HEK293 (cell line): ENCODE data around the gene GABPB1.

Experiments
- CTCF ChIA-PET: fragments of 350-600 bp; formaldehyde crosslinking; extraction: SDS; loops from one replicate; lab custom pipeline; 2021; ENCODE audit warnings: antibody characterized with exemption; lab: Yijun Ruan, JAX
- POLR2A ChIA-PET: fragments of 300-600 bp; formaldehyde crosslinking; extraction: SDS; loops from one replicate; lab custom pipeline; 2020; ENCODE audit warnings: antibody characterized with exemption, inconsistent platforms; lab: Yijun Ruan, JAX
- H3K27ac ChIP-seq: fragments of 200-500 bp; sonication (Bioruptor generic); 2 replicates; pipeline ENCODE4 v1.5.1; 2014; ENCODE audit warnings: low read depth, low read length, control low read depth, inconsistent platforms; ENCODE audit errors: extremely low read depth
- H3K36me3 ChIP-seq, 2 experiments: fragments of 200-500 bp in 1 of 2; sonication (Bioruptor generic) in 1 of 2; 1 replicate in 1 of 2; 2 replicates in 1 of 2; pipeline ENCODE4 v1.5.1; 2014 to 2017; ENCODE audit warnings: inconsistent platforms in 2 of 2, low read length in 2 of 2; ENCODE audit not compliant: control insufficient read depth in 2 of 2, insufficient read depth in 1 of 2
- H3K4me1 ChIP-seq: fragments of 200-500 bp; sonication (Bioruptor generic); 2 replicates; pipeline ENCODE4 v1.5.1; 2014; ENCODE audit warnings: mild to moderate bottlenecking, low read length, inconsistent platforms; ENCODE audit not compliant: control insufficient read depth, insufficient read depth
- H3K4me3 ChIP-seq: 2 replicates; pipeline ENCODE4 v1.5.1; 2011; ENCODE audit warnings: low read depth, mild to moderate bottlenecking, control low read depth, low read length, moderate library complexity
- H3K9me3 ChIP-seq: fragments of 200-500 bp; sonication (Bioruptor generic); 2 replicates; pipeline ENCODE4 v1.5.1; 2014; ENCODE audit warnings: low read depth, low read length, inconsistent platforms; ENCODE audit not compliant: control insufficient read depth, insufficient read depth
- EGR2 ChIP-seq: fragments of 450-650 bp; formaldehyde crosslinking; IDR thresholded peaks from 2 replicates; pipeline ENCODE4 v1.5.1; 2016; ENCODE audit warnings: low read depth, missing biosample characterization, missing genetic modification characterization
- HOXD13 ChIP-seq: sonication (generic); formaldehyde crosslinking; IDR thresholded peaks from 2 replicates; pipeline ENCODE4 v1.8.0; 2022; ENCODE audit warnings: missing genetic modification reagents, borderline replicate concordance
- MYNN ChIP-seq: fragments of 450-650 bp; formaldehyde crosslinking; IDR thresholded peaks from 2 replicates; pipeline ENCODE4 v1.5.1; 2016; ENCODE audit warnings: missing biosample characterization, missing genetic modification characterization, borderline replicate concordance
- OSR2 ChIP-seq: fragments of 450-650 bp; formaldehyde crosslinking; IDR thresholded peaks from 2 replicates; pipeline ENCODE4 v1.5.1; 2016; ENCODE audit warnings: missing biosample characterization, missing genetic modification characterization
- SP3 ChIP-seq: fragments of 450-650 bp; formaldehyde crosslinking; IDR thresholded peaks from 2 replicates; pipeline ENCODE4 v1.5.1; 2016; ENCODE audit warnings: missing biosample characterization, missing genetic modification characterization
- TCF7L2 ChIP-seq: IDR thresholded peaks from 2 replicates; pipeline ENCODE4 v1.6.1; 2011; ENCODE audit warnings: low read depth, mild to moderate bottlenecking, inconsistent platforms, low read length, moderate library complexity, borderline replicate concordance
- ZEB2 ChIP-seq: fragments of 450-650 bp; formaldehyde crosslinking; IDR thresholded peaks from 2 replicates; pipeline ENCODE4 v1.5.1; 2016; ENCODE audit warnings: missing biosample characterization, missing genetic modification characterization
- ZNF132 ChIP-seq: fragments of 450-650 bp; formaldehyde crosslinking; IDR thresholded peaks from 2 replicates; pipeline ENCODE4 v1.5.1; 2017; ENCODE audit warnings: missing biosample characterization, missing genetic modification characterization, borderline replicate concordance
- ZNF138 ChIP-seq: fragments of 450-650 bp; formaldehyde crosslinking; IDR thresholded peaks from 2 replicates; pipeline ENCODE4 v1.5.1; 2016; ENCODE audit warnings: missing biosample characterization, missing genetic modification characterization, borderline replicate concordance
- ZNF488 ChIP-seq: fragments of 450-650 bp; formaldehyde crosslinking; IDR thresholded peaks from 2 replicates; pipeline ENCODE4 v1.5.1; 2016; ENCODE audit warnings: missing biosample characterization, missing genetic modification characterization
- ZNF555 ChIP-seq: fragments of 450-650 bp; formaldehyde crosslinking; conservative IDR thresholded peaks from 2 replicates; pipeline ENCODE4 v1.5.1; 2017; ENCODE audit warnings: missing biosample characterization, mild to moderate bottlenecking, missing genetic modification characterization, inconsistent platforms
- ZNF571 ChIP-seq: fragments of 450-650 bp; formaldehyde crosslinking; IDR thresholded peaks from 2 replicates; pipeline ENCODE4 v1.5.0; 2017; ENCODE audit warnings: missing biosample characterization, missing genetic modification characterization
- ZNF621 ChIP-seq: fragments of 450-650 bp; formaldehyde crosslinking; IDR thresholded peaks from 2 replicates; pipeline ENCODE4 v1.5.1; 2017; ENCODE audit warnings: missing biosample characterization, missing genetic modification characterization
- ZNF626 ChIP-seq: fragments of 450-650 bp; sonication (Bioruptor Pico); formaldehyde crosslinking; IDR thresholded peaks from 2 replicates; pipeline ENCODE4 v1.5.1; 2018; ENCODE audit warnings: missing biosample characterization, missing genetic modification characterization, inconsistent platforms
- ZNF658 ChIP-seq: fragments of 450-650 bp; formaldehyde crosslinking; IDR thresholded peaks from 2 replicates; pipeline ENCODE4; 2016; ENCODE audit warnings: missing biosample characterization, missing genetic modification characterization
- ZNF747 ChIP-seq: fragments of 450-650 bp; formaldehyde crosslinking; IDR thresholded peaks from 2 replicates; pipeline ENCODE4 v1.5.1; 2016; ENCODE audit warnings: missing biosample characterization, missing genetic modification characterization
- ZSCAN30 ChIP-seq: fragments of 450-650 bp; IDR thresholded peaks from 2 replicates; pipeline ENCODE4 v1.5.1; 2018; ENCODE audit warnings: missing biosample characterization, mild to moderate bottlenecking, missing genetic modification characterization, moderate library complexity
- TF ChIP-seq, protein P1 (sequence below): fragments of 450-650 bp; formaldehyde crosslinking; IDR thresholded peaks from 2 replicates; pipeline ENCODE4 v1.5.1; 2016; ENCODE audit warnings: missing biosample characterization, missing genetic modification characterization
- TF ChIP-seq, protein P2 (sequence below): fragments of 450-650 bp; formaldehyde crosslinking; IDR thresholded peaks from 2 replicates; pipeline ENCODE4 v1.5.1; 2016; ENCODE audit warnings: missing biosample characterization, missing genetic modification characterization, low read depth

GABPB1 gene

GRCh38 chr15:50260969-50261496, 94.0 kb downstream of the GABPB1 start (continued):
- TF ChIP-seq ZNF488 (tag by site-specific recombination), result no peak

DNA sequence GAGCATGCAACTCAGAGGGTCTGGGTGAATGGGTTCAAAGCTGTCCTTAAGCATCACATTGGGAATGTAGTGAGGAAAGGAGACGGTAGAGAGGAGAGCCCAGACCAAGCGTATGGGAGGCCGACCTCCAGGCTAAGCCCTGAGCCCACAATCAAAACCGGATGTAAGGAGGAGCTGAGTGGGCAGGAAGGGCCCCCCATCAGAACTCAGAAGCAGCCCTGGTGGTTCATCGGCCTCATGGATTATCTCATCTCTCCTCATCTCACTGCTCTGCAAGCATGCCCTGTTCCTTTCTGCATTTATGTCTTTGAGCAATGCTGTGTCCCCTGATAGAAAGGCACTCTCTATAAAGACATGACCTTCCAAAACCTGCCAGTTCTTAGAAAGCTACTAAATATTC, 95.7 kb downstream of the GABPB1 start:
- Histone ChIP-seq H3K27ac (no peak overlapping the region), H3K4me1 (no peaks in the 10 kb centered on the region), H3K36me3 (no peaks in the 10 kb centered on the region), H3K9me3 (no peaks in the 10 kb centered on the region), H3K4me3 (no peak overlapping the region)
- POLR2A ChIA-PET, result no interaction called here
- CTCF ChIA-PET, result interaction anchor here (0.7 kb wide), 1 partner anchor 18 kb away, joined by 4 read pairs; no protein-coding TSS in a partner anchor
- TF ChIP-seq ZNF626 (tag by site-specific recombination) (no peak), ZNF138 (no peak), ZNF571 (tag by site-specific recombination) (no peak), ZSCAN30 (tag by site-specific recombination) (no peak), EGR2 (no peak), OSR2 (tag by site-specific recombination) (no peak), MYNN (no peak)
- TF ChIP-seq, protein P1, sequence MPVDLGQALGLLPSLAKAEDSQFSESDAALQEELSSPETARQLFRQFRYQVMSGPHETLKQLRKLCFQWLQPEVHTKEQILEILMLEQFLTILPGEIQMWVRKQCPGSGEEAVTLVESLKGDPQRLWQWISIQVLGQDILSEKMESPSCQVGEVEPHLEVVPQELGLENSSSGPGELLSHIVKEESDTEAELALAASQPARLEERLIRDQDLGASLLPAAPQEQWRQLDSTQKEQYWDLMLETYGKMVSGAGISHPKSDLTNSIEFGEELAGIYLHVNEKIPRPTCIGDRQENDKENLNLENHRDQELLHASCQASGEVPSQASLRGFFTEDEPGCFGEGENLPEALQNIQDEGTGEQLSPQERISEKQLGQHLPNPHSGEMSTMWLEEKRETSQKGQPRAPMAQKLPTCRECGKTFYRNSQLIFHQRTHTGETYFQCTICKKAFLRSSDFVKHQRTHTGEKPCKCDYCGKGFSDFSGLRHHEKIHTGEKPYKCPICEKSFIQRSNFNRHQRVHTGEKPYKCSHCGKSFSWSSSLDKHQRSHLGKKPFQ (tag by site-specific recombination), result no peak
- TF ChIP-seq, all 188 proteins: peak for 0

DNA sequence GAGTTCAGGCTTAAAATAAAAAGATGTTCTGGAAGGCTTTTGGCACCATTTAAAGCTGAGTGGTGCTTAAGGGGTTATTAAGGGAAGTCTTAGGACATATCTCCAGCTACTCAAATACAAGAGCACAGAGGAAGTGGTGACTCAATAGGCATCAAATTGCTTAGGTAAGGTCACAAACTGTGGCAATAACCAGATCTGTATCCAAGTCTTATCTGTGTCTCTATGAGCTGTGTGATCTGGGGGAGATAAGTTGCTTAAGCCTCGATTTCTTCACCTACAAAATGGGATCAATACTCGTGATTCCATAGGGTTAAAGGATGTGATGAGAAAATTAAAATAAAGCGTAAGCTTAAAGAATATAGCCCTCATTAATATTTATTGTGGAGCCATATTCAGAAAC, 97.1 kb downstream of the GABPB1 start:
- CTCF ChIA-PET, result no interaction called here
- POLR2A ChIA-PET, result no interaction called here

DNA sequence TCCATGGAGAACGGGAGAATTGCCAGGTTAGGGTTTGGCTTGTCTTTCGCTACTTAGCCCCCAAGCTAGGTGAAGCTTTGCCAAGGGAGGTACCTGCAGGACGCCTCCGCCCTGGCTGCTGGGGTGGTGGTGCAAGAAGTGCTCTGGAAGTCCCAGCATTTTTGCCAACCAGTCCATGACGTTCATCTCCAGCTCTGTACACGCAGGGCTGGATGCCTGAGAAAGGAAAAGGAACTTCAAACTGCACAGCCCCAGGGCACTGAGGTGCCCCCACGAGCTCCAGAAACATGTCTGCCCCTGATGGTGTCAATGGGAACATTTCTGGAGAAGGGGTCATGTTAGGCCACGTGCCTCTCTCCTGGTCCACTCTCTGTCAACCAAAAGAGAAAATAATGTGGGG, 97.7 kb downstream of the GABPB1 start:
- TF ChIP-seq ZNF621 (tag by site-specific recombination), result no peak
- Histone ChIP-seq H3K9me3 (no peaks in the 10 kb centered on the region), H3K4me1 (no peaks in the 10 kb centered on the region), H3K27ac (no peak overlapping the region), H3K36me3 (no peaks in the 10 kb centered on the region), H3K4me3 (no peak overlapping the region)
- ChIA-PET POLR2A (no interaction called here), CTCF (no interaction called here)

More for the DNA sequence above, 97.1 kb downstream of the GABPB1 start:
- Histone ChIP-seq H3K4me3 (no peak overlapping the region), H3K27ac (no peak overlapping the region), H3K9me3 (no peaks in the 10 kb centered on the region), H3K36me3 (no peaks in the 10 kb centered on the region), H3K4me1 (no peaks in the 10 kb centered on the region)
- no peak for TF ChIP-seq HOXD13 (CRISPR knock-in tag)
- TF ChIP-seq ZNF658, result no peak
- TF ChIP-seq, protein P2, sequence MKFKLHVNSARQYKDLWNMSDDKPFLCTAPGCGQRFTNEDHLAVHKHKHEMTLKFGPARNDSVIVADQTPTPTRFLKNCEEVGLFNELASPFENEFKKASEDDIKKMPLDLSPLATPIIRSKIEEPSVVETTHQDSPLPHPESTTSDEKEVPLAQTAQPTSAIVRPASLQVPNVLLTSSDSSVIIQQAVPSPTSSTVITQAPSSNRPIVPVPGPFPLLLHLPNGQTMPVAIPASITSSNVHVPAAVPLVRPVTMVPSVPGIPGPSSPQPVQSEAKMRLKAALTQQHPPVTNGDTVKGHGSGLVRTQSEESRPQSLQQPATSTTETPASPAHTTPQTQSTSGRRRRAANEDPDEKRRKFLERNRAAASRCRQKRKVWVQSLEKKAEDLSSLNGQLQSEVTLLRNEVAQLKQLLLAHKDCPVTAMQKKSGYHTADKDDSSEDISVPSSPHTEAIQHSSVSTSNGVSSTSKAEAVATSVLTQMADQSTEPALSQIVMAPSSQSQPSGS (tag by site-specific recombination), result no peak
- TF ChIP-seq SP3 (tag by site-specific recombination), result no peak
- TF ChIP-seq ZNF138, result no peak
- TF ChIP-seq ZNF747 (tag by site-specific recombination), result no peak
- no peak for TF ChIP-seq ZEB2
- TF ChIP-seq TCF7L2, result no peak
- TF ChIP-seq ZNF132 (tag by site-specific recombination), result no peak
- no peak for TF ChIP-seq ZNF555 (tag by site-specific recombination)
